Trophoblast cell (in vitro differentiated cells and primary cell): ENCODE data around the gene GNG14.
"Not testable (repeated sequence)": the region's sequence is repeated elsewhere in the genome, so short reads cannot be mapped to it uniquely, and the experiment has no call there.

Experiments
- DNase-seq, 2 donors: peaks; one replicate each; pipeline ENCODE4 v3.0.0-alpha.2; 2016
- H2AFZ ChIP-seq: 2 replicates; pipeline ENCODE4 v1.6.1; 2013; ENCODE audit warnings: low read length, moderate library complexity, mild to moderate bottlenecking; ENCODE audit not compliant: insufficient read depth, poor library complexity
- H2AK5ac ChIP-seq: 2 replicates; pipeline ENCODE4 v1.6.1; 2013; ENCODE audit warnings: mild to moderate bottlenecking, low read length
- H2BK120ac ChIP-seq: 2 replicates; pipeline ENCODE4 v1.6.1; 2013; ENCODE audit warnings: low read length, mild to moderate bottlenecking, moderate library complexity; ENCODE audit not compliant: insufficient read depth, poor library complexity
- H2BK12ac ChIP-seq: 2 replicates; pipeline ENCODE4 v1.6.1; 2013; ENCODE audit warnings: mild to moderate bottlenecking, low read length, moderate library complexity
- H2BK5ac ChIP-seq: 2 replicates; pipeline ENCODE4 v1.6.1; 2013; ENCODE audit warnings: low read length, low read depth, moderate library complexity, mild to moderate bottlenecking; ENCODE audit not compliant: poor library complexity
- H3K14ac ChIP-seq: 2 replicates; pipeline ENCODE4 v1.6.1; 2013; ENCODE audit warnings: mild to moderate bottlenecking, low read length
- H3K18ac ChIP-seq: 2 replicates; pipeline ENCODE4 v1.6.1; 2013; ENCODE audit warnings: mild to moderate bottlenecking, low read length
- H3K23ac ChIP-seq: 2 replicates; pipeline ENCODE4 v1.6.1; 2013; ENCODE audit warnings: low read length
- H3K27ac ChIP-seq: 2 replicates; pipeline ENCODE4 v1.5.1; 2013; ENCODE audit warnings: low read depth, mild to moderate bottlenecking, inconsistent platforms, low read length, moderate library complexity
- H3K27me3 ChIP-seq: 2 replicates; pipeline ENCODE4 v1.6.1; 2013; ENCODE audit warnings: inconsistent platforms, mild to moderate bottlenecking, low read length, moderate library complexity; ENCODE audit not compliant: insufficient read depth
- H3K36me3 ChIP-seq, 2 experiments: 1 replicate in 1 of 2; 2 replicates in 1 of 2; pipeline ENCODE4 v1.6.1; 2013; ENCODE audit warnings: low read length in 2 of 2, mild to moderate bottlenecking in 2 of 2, moderate library complexity in 1 of 2; ENCODE audit not compliant: insufficient read depth in 2 of 2, control insufficient read depth in 1 of 2
- H3K4ac ChIP-seq: 2 replicates; pipeline ENCODE4 v1.6.1; 2013; ENCODE audit warnings: low read depth, mild to moderate bottlenecking, low read length, moderate library complexity
- H3K4me1 ChIP-seq, 2 experiments: 1 replicate in 1 of 2; 2 replicates in 1 of 2; pipeline ENCODE4 v1.6.1; 2013; ENCODE audit warnings: low read length in 2 of 2, mild to moderate bottlenecking in 2 of 2, moderate library complexity in 1 of 2; ENCODE audit not compliant: insufficient read depth in 2 of 2, control insufficient read depth in 1 of 2
- H3K4me2 ChIP-seq: 2 replicates; pipeline ENCODE4 v1.6.1; 2013; ENCODE audit warnings: inconsistent platforms, mild to moderate bottlenecking, low read length, moderate library complexity
- H3K4me3 ChIP-seq: 2 replicates; pipeline ENCODE4 v1.5.1; 2013; ENCODE audit warnings: mild to moderate bottlenecking, low read depth, low read length, inconsistent platforms
- H3K79me1 ChIP-seq: one replicate; pipeline ENCODE4 v1.6.1; 2013; ENCODE audit warnings: low read length
- H3K79me2 ChIP-seq: 2 replicates; pipeline ENCODE4 v1.6.1; 2013; ENCODE audit warnings: low read length, mild to moderate bottlenecking; ENCODE audit not compliant: control insufficient read depth, insufficient read depth, poor library complexity
- H3K9ac ChIP-seq: 2 replicates; pipeline ENCODE4 v1.6.1; 2013; ENCODE audit warnings: mild to moderate bottlenecking, low read length
- H3K9me3 ChIP-seq: 2 replicates; pipeline ENCODE4 v1.6.1; 2013; ENCODE audit warnings: low read depth, mild to moderate bottlenecking, control low read depth, inconsistent platforms, low read length; ENCODE audit not compliant: insufficient read depth
- H4K12ac ChIP-seq: 2 replicates; pipeline ENCODE4 v1.6.1; 2013; ENCODE audit warnings: low read depth, mild to moderate bottlenecking, low read length, moderate library complexity
- H4K8ac ChIP-seq: 2 replicates; pipeline ENCODE4 v1.6.1; 2013; ENCODE audit warnings: low read depth, mild to moderate bottlenecking, low read length, moderate library complexity
- H4K91ac ChIP-seq: one replicate; pipeline ENCODE4 v1.6.1; 2013; ENCODE audit warnings: low read depth, mild to moderate bottlenecking, low read length, moderate library complexity
- WGBS: extraction: QIAGEN DNeasy Blood & Tissue Kit; methylation state at CpG from one replicate; pipeline ENCODE4 v1.1.7; 2013; ENCODE audit warnings: missing lambda C conversion rate; ENCODE audit not compliant: insufficient read length, insufficient coverage; ENCODE audit errors: extremely low coverage; 5-methylcytosine and 5-hydroxymethylcytosine counted together

Gene GNG14

GRCh38 chr19:12676384-12676792 lies 11.4 kb upstream of the GNG14 start:
- WGBS: no CpG with 5 or more reads among the region's 4 CpGs
- H3K36me3 ChIP-seq: peaks cover 59 to 60% of the 10 kb centered on the region in 2 experiments
- H2BK5ac ChIP-seq: no peak overlapping the region
- H3K27ac ChIP-seq: no peak overlapping the region
- no peaks in the 10 kb centered on the region for H3K27me3 ChIP-seq
- no peak overlapping the region for H3K4ac ChIP-seq
- H3K9me3 ChIP-seq: peaks cover 5% of the 10 kb centered on the region
- peaks cover 1% of the 10 kb centered on the region for H3K79me1 ChIP-seq
- DNase-seq: peak; percentile 83 to 89
- peaks cover under 1% of the 10 kb centered on the region for H3K79me2 ChIP-seq
- H2BK12ac ChIP-seq: no peak overlapping the region
- no peak overlapping the region for H3K4me2 ChIP-seq
- no peak overlapping the region for H3K23ac ChIP-seq
- H3K4me1 ChIP-seq: no peaks in the 10 kb centered on the region
- no peak overlapping the region for H4K8ac ChIP-seq
- no peak overlapping the region for H4K91ac ChIP-seq
- no peak overlapping the region for H4K12ac ChIP-seq
- H3K4me3 ChIP-seq: no peak overlapping the region
- H3K14ac ChIP-seq: no peak overlapping the region
- H2AFZ ChIP-seq: no peak overlapping the region
- no peak overlapping the region for H2BK120ac ChIP-seq
- no peak overlapping the region for H3K9ac ChIP-seq
- H2AK5ac ChIP-seq: no peak overlapping the region
- H3K18ac ChIP-seq: no peak overlapping the region

GRCh38 chr19:12676928-12677327 lies 10.9 kb upstream of the GNG14 start:
- no peak overlapping the region for H2AFZ ChIP-seq
- no peak overlapping the region for H4K91ac ChIP-seq
- peaks cover 3% of the 10 kb centered on the region for H3K79me2 ChIP-seq
- H2AK5ac ChIP-seq: no peak overlapping the region
- no peak overlapping the region for H3K27ac ChIP-seq
- H4K12ac ChIP-seq: no peak overlapping the region
- H2BK12ac ChIP-seq: no peak overlapping the region
- H2BK5ac ChIP-seq: no peak overlapping the region
- H3K27me3 ChIP-seq: no peaks in the 10 kb centered on the region
- no peak overlapping the region for H4K8ac ChIP-seq
- H3K36me3 ChIP-seq: peaks cover 59 to 60% of the 10 kb centered on the region in 2 experiments
- H3K9ac ChIP-seq: no peak overlapping the region
- WGBS: no CpG with 5 or more reads among the region's 12 CpGs
- no peak overlapping the region for H3K4ac ChIP-seq
- no peak overlapping the region for H3K4me2 ChIP-seq
- H3K14ac ChIP-seq: no peak overlapping the region
- H2BK120ac ChIP-seq: no peak overlapping the region
- peaks cover 4% of the 10 kb centered on the region for H3K79me1 ChIP-seq
- peaks cover 5% of the 10 kb centered on the region for H3K9me3 ChIP-seq
- no peaks in the 10 kb centered on the region for H3K4me1 ChIP-seq
- DNase-seq: no peak
- H3K18ac ChIP-seq: no peak overlapping the region
- no peak overlapping the region for H3K23ac ChIP-seq
- H3K4me3 ChIP-seq: no peak overlapping the region

- not testable (repeated sequence) for H3K79me2 ChIP-seq, H2AK5ac ChIP-seq
- WGBS: no CpG with 5 or more reads among the region's 5 CpGs
These were observed 9.8 kb upstream of the GNG14 start for GRCh38 chr19:12678039-12678438.

GRCh38 chr19:12680034-12680433 lies 7.8 kb upstream of the GNG14 start:
- H4K12ac ChIP-seq: no peak overlapping the region
- H3K14ac ChIP-seq: no peak overlapping the region
- H2BK12ac ChIP-seq: no peak overlapping the region
- no peak overlapping the region for H3K9ac ChIP-seq
- H3K36me3 ChIP-seq: peaks cover 42% of the 10 kb centered on the region in 2 experiments
- peaks cover 4% of the 10 kb centered on the region for H3K79me1 ChIP-seq
- no peak overlapping the region for H3K4ac ChIP-seq
- H2BK120ac ChIP-seq: no peak overlapping the region
- peaks cover 3% of the 10 kb centered on the region for H3K79me2 ChIP-seq
- H3K23ac ChIP-seq: no peak overlapping the region
- no peak overlapping the region for H4K91ac ChIP-seq
- no peak overlapping the region for H3K4me3 ChIP-seq
- H3K4me2 ChIP-seq: no peak overlapping the region
- no peaks in the 10 kb centered on the region for H3K27me3 ChIP-seq
- no peak overlapping the region for H3K27ac ChIP-seq
- no peak overlapping the region for H3K18ac ChIP-seq
- no peak overlapping the region for H2AFZ ChIP-seq
- H2AK5ac ChIP-seq: no peak overlapping the region
- no peak overlapping the region for H4K8ac ChIP-seq
- no peak for DNase-seq
- no peak overlapping the region for H2BK5ac ChIP-seq
- WGBS: no CpG with 5 or more reads among the region's 9 CpGs
- H3K4me1 ChIP-seq: no peaks in the 10 kb centered on the region
- peaks cover 5% of the 10 kb centered on the region for H3K9me3 ChIP-seq

More at GRCh38 chr19:12678039-12678438, 9.8 kb upstream of the GNG14 start:
- not testable (repeated sequence) for H2BK5ac ChIP-seq, H3K4me2 ChIP-seq, H4K91ac ChIP-seq, H2BK120ac ChIP-seq, H3K9me3 ChIP-seq, H3K18ac ChIP-seq, H4K12ac ChIP-seq, H3K79me1 ChIP-seq, H3K27ac ChIP-seq, H3K9ac ChIP-seq, H4K8ac ChIP-seq, H2AFZ ChIP-seq, H3K27me3 ChIP-seq, H3K23ac ChIP-seq, H3K4me3 ChIP-seq, H3K4ac ChIP-seq, H3K14ac ChIP-seq, DNase-seq, H2BK12ac ChIP-seq, H3K4me1 ChIP-seq
- H3K36me3 ChIP-seq: peaks cover 53% of the 10 kb centered on the region in 2 experiments
